B cell (primary cell): ENCODE measurements around the gene ATP6V0A1. TPM values are rescaled to one million over a fixed set of nuclear protein-coding genes. Genes with fewer than 3 reads are reported as not detected.

Source experiments
- ATAC-seq: fragments of 200-7000 bp; cut with Tn5 transposase; one replicate; pipeline ENCODE4 v1.10.0; 2021; ENCODE audit warnings: low read depth, mild to moderate bottlenecking, moderate number of reproducible peaks, moderate library complexity
- CTCF ChIA-PET: fragments of 350-600 bp; sonication (Branson Sonifier 250); formaldehyde crosslinking; loops from one replicate; lab custom pipeline; 2021; ENCODE audit warnings: antibody characterized with exemption, inconsistent platforms; lab: Charles Lee
- POLR2A ChIA-PET: fragments of 350-600 bp; sonication (Branson Sonifier 250); formaldehyde crosslinking; loops from one replicate; lab custom pipeline; 2021; ENCODE audit warnings: antibody characterized with exemption; lab: Charles Lee
- DNase-seq: peaks from one replicate; pipeline ENCODE4 v3.0.0; 2013
- H2AFZ ChIP-seq: 2 replicates; pipeline ENCODE4 v1.6.1; 2012; ENCODE audit warnings: mild to moderate bottlenecking, low read depth, low read length; ENCODE audit not compliant: insufficient read depth, poor library complexity, severe bottlenecking
- H3K27ac ChIP-seq, 2 donors: 1 replicate in 1 of 2; 2 replicates in 1 of 2; pipeline ENCODE4 v1.5.1; 2012 to 2013; ENCODE audit warnings: low read length in 2 of 2, mild to moderate bottlenecking in 2 of 2, moderate library complexity in 1 of 2
- H3K27me3 ChIP-seq, 4 experiments: fragments of 200-600 bp in 1 of 4; sonication (generic) in 1 of 4; replicated peaks in 1 of 4; 1 replicate in 2 of 4; 2 replicates in 2 of 4; pipeline versions ENCODE4 v1.6.1 to v1.7.0; 2013 to 2016; ENCODE audit warnings: low read length in 3 of 4, mild to moderate bottlenecking in 2 of 4, mixed read lengths in 1 of 4, moderate library complexity in 1 of 4; ENCODE audit not compliant: insufficient read depth in 4 of 4, control insufficient read depth in 3 of 4; ENCODE audit errors: control extremely low read depth in 1 of 4
- H3K36me3 ChIP-seq, 2 experiments: replicated peaks in 1 of 2; 1 replicate in 1 of 2; 2 replicates in 1 of 2; pipeline versions ENCODE4 v1.6.1 to v1.7.1; 2013; ENCODE audit warnings: low read length in 1 of 2; ENCODE audit not compliant: insufficient read depth in 2 of 2, control insufficient read depth in 1 of 2; ENCODE audit errors: control extremely low read depth in 1 of 2, extremely low read depth in 1 of 2
- H3K4me1 ChIP-seq, 2 donors: fragments of 200-600 bp in 1 of 2; sonication (generic) in 1 of 2; 1 replicate in 1 of 2; 2 replicates in 1 of 2; pipeline versions ENCODE4 v1.5.1 to v1.6.1; 2013 to 2017; ENCODE audit warnings: low read length in 2 of 2; ENCODE audit not compliant: control insufficient read depth in 2 of 2, insufficient read depth in 2 of 2
- H3K4me2 ChIP-seq: replicated peaks from 2 replicates; pipeline ENCODE3; 2012; ENCODE audit warnings: mild to moderate bottlenecking, low read depth, low read length; ENCODE audit not compliant: poor library complexity, severe bottlenecking
- H3K4me3 ChIP-seq, 5 experiments: fragments of 200-600 bp in 1 of 5; sonication (generic) in 1 of 5; 1 replicate in 3 of 5; 2 replicates in 2 of 5; pipeline versions ENCODE4 v1.5.1 to v1.7.0; 2011 to 2016; ENCODE audit warnings: low read length in 4 of 5, mild to moderate bottlenecking in 4 of 5, low read depth in 2 of 5, control low read depth in 1 of 5, moderate library complexity in 1 of 5; ENCODE audit not compliant: insufficient read depth in 1 of 5; ENCODE audit errors: control extremely low read depth in 1 of 5, extremely low read depth in 1 of 5
- H3K79me2 ChIP-seq: fragments of 200-600 bp; sonication (generic); one replicate; pipeline ENCODE4 v1.6.0; 2016; ENCODE audit warnings: low read length; ENCODE audit not compliant: control insufficient read depth, insufficient read depth
- H3K9ac ChIP-seq: fragments of 200-600 bp; sonication (generic); 2 replicates; pipeline ENCODE4 v1.6.1; 2017; ENCODE audit warnings: mild to moderate bottlenecking, low read length, moderate library complexity
- H3K9me3 ChIP-seq, 3 donors: one replicate each; pipeline versions ENCODE4 v1.6.1 to v1.7.1; 2013; ENCODE audit warnings: low read length in 2 of 3; ENCODE audit not compliant: control insufficient read depth in 2 of 3, insufficient read depth in 1 of 3; ENCODE audit errors: control extremely low read depth in 1 of 3
- H4K20me1 ChIP-seq: 2 replicates; pipeline ENCODE4 v1.6.0; 2012; ENCODE audit warnings: mild to moderate bottlenecking, low read length; ENCODE audit not compliant: insufficient read depth, control insufficient read depth, poor library complexity, severe bottlenecking
- H3K27ac Mint-ChIP-seq: one replicate; pipeline ENCODE4 v1.8.0; 2021; ENCODE audit warnings: mixed read lengths
- H3K27me3 Mint-ChIP-seq: one replicate; pipeline ENCODE4 v1.8.0; 2021; ENCODE audit warnings: mixed read lengths
- H3K4me1 Mint-ChIP-seq: one replicate; pipeline ENCODE4 v1.8.0; 2021; ENCODE audit warnings: mixed read lengths
- H3K4me3 Mint-ChIP-seq: one replicate; pipeline ENCODE4 v1.8.0; 2021; ENCODE audit warnings: mixed read lengths
- H3K9me3 Mint-ChIP-seq: one replicate; pipeline ENCODE4 v1.8.0; 2022; ENCODE audit warnings: mixed read lengths; ENCODE audit not compliant: insufficient read depth
- CTCF ChIP-seq: fragments of 200-600 bp; IDR thresholded peaks from one replicate; pipeline ENCODE4 v1.8.0; 2022; ENCODE audit warnings: antibody characterized with exemption, mild to moderate bottlenecking
- EZH2 ChIP-seq: IDR thresholded peaks from 2 replicates; pipeline ENCODE4 v1.6.1; 2012; ENCODE audit warnings: borderline replicate concordance, low read depth, mild to moderate bottlenecking, moderate library complexity, low read length; ENCODE audit not compliant: insufficient read depth, poor library complexity, severe bottlenecking
- WGBS: methylation state at CpG from one replicate; pipeline ENCODE4 v1.1.5; 2013; ENCODE audit warnings: missing lambda C conversion rate; ENCODE audit not compliant: insufficient coverage; 5-methylcytosine and 5-hydroxymethylcytosine counted together
- intact Hi-C: fragments of 100-400 bp; cut with micrococcal nuclease; formaldehyde crosslinking; loops from one replicate; pipeline ENCODE4 v1.10.0; 2022
- polyA plus RNA-seq: library from polyadenylated mRNA; depleted of rRNA; stranded (reverse); fragments of >200 nt; gene quantifications from 2 replicates; pipeline ENCODE4 v1.2.3, GENCODE V29; 2012
- total RNA-seq, 2 donors: library from RNA; stranded (reverse); fragments of 120-200 nt in 1 of 2; gene quantifications; 1 replicate in 1 of 2; 2 replicates in 1 of 2; pipeline versions ENCODE4 v1.2.3 to v1.2.4, GENCODE V29; 2013 to 2022

ATP6V0A1 gene
- total and polyA plus RNA-seq, 2 donors (not counting 1 experiment from before 2014, with no cell fraction given): 59.1 to 90.9 TPM

- 97% methylated on average over 39 of the region's 39 CpGs for WGBS
- Mint-ChIP-seq H3K27ac (no peak overlapping the region), H3K4me1 (peaks cover 10% of the 10 kb centered on the region), H3K9me3 (no peaks in the 10 kb centered on the region), H3K27me3 (no peaks in the 10 kb centered on the region), H3K4me3 (no peak overlapping the region)
- ChIA-PET POLR2A (no interaction called here), CTCF (interaction anchor here (1.6 kb wide), 1 partner anchor 26 kb away, joined by 6 read pairs; no protein-coding TSS in a partner anchor)
- ATAC-seq (no peak), DNase-seq (no peak)
- Histone ChIP-seq H3K9me3 (no peaks in the 10 kb centered on the region), H4K20me1 (peaks cover 11% of the 10 kb centered on the region), H3K4me3 (no peak overlapping the region), H3K27me3 (no peaks in the 10 kb centered on the region), H3K4me2 (no peak overlapping the region), H3K27ac (no peak overlapping the region), H3K4me1 (peaks cover 5 to 7% of the 10 kb centered on the region in 2 donors), H3K36me3 (peaks cover 0 to 22% of the 10 kb centered on the region in 2 experiments), H3K9ac (no peak overlapping the region), H3K79me2 (peaks cover 2% of the 10 kb centered on the region), H2AFZ (no peak overlapping the region)
- intact Hi-C loops: no loop called here
- TF ChIP-seq CTCF (no peak), EZH2 (no peak)
Observed at GRCh38 chr17:42543190-42544079, 84.8 kb downstream of the ATP6V0A1 start.

GRCh38 chr17:42544874-42545283 lies 86.2 kb downstream of the ATP6V0A1 start:
- no peak for DNase-seq
- H3K4me1 Mint-ChIP-seq: peaks cover 13% of the 10 kb centered on the region
- no peaks in the 10 kb centered on the region for H3K27me3 ChIP-seq
- no peaks in the 10 kb centered on the region for H3K79me2 ChIP-seq
- peaks cover 10% of the 10 kb centered on the region for H4K20me1 ChIP-seq
- H3K36me3 ChIP-seq: peaks cover 0 to 13% of the 10 kb centered on the region in 2 experiments
- 77% methylated on average over 5 of the region's 8 CpGs for WGBS
- H3K27me3 Mint-ChIP-seq: no peaks in the 10 kb centered on the region
- ChIA-PET CTCF (interaction anchor here (1.1 kb wide), 1 partner anchor 11 kb away, joined by 3 read pairs; no protein-coding TSS in a partner anchor), POLR2A (interaction anchor here (0.6 kb wide), 1 partner anchor 119 kb away, joined by 3 read pairs; no protein-coding TSS in a partner anchor)
- H3K9me3 Mint-ChIP-seq: no peaks in the 10 kb centered on the region
- peaks cover 10 to 16% of the 10 kb centered on the region in 2 donors for H3K4me1 ChIP-seq
- intact Hi-C loops: no loop called here
- H3K4me3 Mint-ChIP-seq: no peak overlapping the region
- no peak overlapping the region for H3K4me2 ChIP-seq
- H2AFZ ChIP-seq: no peak overlapping the region
- H3K27ac Mint-ChIP-seq: no peak overlapping the region
- no peak overlapping the region for H3K4me3 ChIP-seq
- no peak for TF ChIP-seq CTCF
- no peak for TF ChIP-seq EZH2
- no peak overlapping the region for H3K9ac ChIP-seq
- H3K9me3 ChIP-seq: no peaks in the 10 kb centered on the region
- H3K27ac ChIP-seq: no peak overlapping the region
- no peak for ATAC-seq
